ENCODE results near the gene EPS8L2. TPM values are rescaled to one million over a fixed set of nuclear protein-coding genes. Genes with fewer than 3 reads are reported as not detected.

EPS8L2 gene
- total and polyA plus RNA-seq, 4 donors, result 24.4 to 138 (median 62.7) TPM

DNA sequence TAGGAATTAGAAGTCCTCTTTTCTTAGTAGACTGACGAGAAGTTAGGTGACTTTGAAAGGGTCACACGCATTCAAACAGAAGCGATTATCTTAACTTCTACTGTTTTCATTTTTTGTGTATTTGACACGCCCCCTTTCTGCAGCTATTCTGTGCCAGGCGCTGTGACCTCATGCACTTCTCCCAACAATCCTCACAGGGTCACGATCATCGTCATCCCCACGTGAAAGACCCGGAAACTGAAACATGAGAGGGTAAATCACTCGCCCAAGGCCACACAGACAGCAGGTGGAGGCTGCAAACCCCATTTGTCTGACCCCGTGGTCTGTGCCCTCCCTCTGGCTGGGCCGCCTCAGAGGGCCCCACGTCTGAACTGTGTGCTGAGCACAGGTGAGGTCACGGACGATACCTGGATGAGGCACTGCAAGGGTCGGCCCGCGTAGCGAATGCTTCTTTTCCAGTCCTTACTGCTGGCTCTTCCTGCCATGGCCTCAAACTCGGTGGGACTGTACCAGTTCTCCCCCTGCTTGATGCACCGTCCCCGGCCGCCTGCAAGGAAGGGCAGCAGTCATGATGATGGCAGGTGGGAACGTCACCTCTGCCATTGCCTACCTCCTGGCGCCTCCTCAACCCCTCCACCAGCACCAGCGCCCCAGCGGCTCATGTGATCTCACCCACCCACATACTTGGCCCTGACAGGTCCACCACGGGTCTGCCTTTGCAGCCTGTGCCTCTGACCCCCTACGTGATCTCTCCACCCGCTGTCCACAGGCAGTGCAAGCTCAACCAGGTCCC is 19.4 kb upstream of the EPS8L2 start:
- TF ChIP-seq RAD21 (IDR thresholded peaks at IDR 0.05) (no peak), EGR1 (IDR thresholded peaks at IDR 0.05; ENCODE audit: low read depth in 2 of 2) (no peak)
- no peak for DNase-seq (ENCODE audit: low spot score)
- no peak overlapping the region for H3K9ac ChIP-seq (ENCODE audit: low read depth in 1 of 2, low read length in 2 of 2)
- H3K4me3 ChIP-seq (ENCODE audit: low read depth in 1 of 3, low read length in 3 of 3), result no peak overlapping the region
- 88% methylated on average over 30 of the region's 30 CpGs for WGBS
- no peaks in the 10 kb centered on the region for H3K9me3 ChIP-seq (ENCODE audit: control insufficient read depth in 4 of 4, low read length in 3 of 4)
- H3K36me3 ChIP-seq (ENCODE audit: control insufficient read depth in 4 of 4, insufficient read depth in 3 of 4, low read depth in 1 of 4, low read length in 3 of 4), result peaks cover 14 to 61% (median 22%) of the 10 kb centered on the region in 4 donors
- no peak overlapping the region for H3K27ac ChIP-seq (ENCODE audit: low read depth in 1 of 2, low read length in 2 of 2)
- H3K27me3 ChIP-seq (ENCODE audit: control insufficient read depth in 4 of 4, insufficient read depth in 4 of 4, low read length in 3 of 4), result no peaks in the 10 kb centered on the region
- no peaks in the 10 kb centered on the region for H3K4me1 ChIP-seq (ENCODE audit: control insufficient read depth in 4 of 4, insufficient read depth in 4 of 4, low read length in 3 of 4)

DNA sequence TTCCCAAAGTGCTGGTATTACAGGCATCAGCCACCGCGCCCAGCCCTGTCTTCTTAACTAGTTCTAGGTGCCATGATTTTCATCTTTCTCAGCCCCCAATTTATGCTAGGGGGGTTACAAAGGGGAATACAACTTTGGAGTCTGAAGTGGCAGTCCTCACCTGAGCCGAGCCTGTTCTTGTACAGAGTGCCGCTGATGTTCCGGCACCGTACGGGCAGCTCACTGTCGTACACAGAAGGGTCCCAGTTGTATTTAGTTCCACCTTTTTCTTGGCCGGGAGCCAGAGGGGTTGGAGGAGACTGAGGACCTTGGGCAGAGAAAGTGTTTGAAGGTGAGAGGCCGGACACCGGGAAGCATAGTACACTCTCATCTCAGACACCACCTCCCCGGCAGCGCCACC is 18.3 kb upstream of the EPS8L2 start:
- Histone ChIP-seq H3K4me1 (ENCODE audit: control insufficient read depth in 4 of 4, insufficient read depth in 4 of 4, low read length in 3 of 4) (no peaks in the 10 kb centered on the region), H3K9me3 (ENCODE audit: control insufficient read depth in 4 of 4, low read length in 3 of 4) (no peaks in the 10 kb centered on the region), H3K9ac (ENCODE audit: low read depth in 1 of 2, low read length in 2 of 2) (no peak overlapping the region), H3K27me3 (ENCODE audit: control insufficient read depth in 4 of 4, insufficient read depth in 4 of 4, low read length in 3 of 4) (no peaks in the 10 kb centered on the region), H3K4me3 (ENCODE audit: low read depth in 1 of 3, low read length in 3 of 3) (no peak overlapping the region), H3K27ac (ENCODE audit: low read depth in 1 of 2, low read length in 2 of 2) (no peak overlapping the region), H3K36me3 (ENCODE audit: control insufficient read depth in 4 of 4, insufficient read depth in 3 of 4, low read depth in 1 of 4, low read length in 3 of 4) (peaks cover 14 to 53% (median 21%) of the 10 kb centered on the region in 4 donors)
- 86% methylated on average over 13 of the region's 13 CpGs for WGBS
- DNase-seq (ENCODE audit: low spot score), result no peak
- TF ChIP-seq, protein P1, sequence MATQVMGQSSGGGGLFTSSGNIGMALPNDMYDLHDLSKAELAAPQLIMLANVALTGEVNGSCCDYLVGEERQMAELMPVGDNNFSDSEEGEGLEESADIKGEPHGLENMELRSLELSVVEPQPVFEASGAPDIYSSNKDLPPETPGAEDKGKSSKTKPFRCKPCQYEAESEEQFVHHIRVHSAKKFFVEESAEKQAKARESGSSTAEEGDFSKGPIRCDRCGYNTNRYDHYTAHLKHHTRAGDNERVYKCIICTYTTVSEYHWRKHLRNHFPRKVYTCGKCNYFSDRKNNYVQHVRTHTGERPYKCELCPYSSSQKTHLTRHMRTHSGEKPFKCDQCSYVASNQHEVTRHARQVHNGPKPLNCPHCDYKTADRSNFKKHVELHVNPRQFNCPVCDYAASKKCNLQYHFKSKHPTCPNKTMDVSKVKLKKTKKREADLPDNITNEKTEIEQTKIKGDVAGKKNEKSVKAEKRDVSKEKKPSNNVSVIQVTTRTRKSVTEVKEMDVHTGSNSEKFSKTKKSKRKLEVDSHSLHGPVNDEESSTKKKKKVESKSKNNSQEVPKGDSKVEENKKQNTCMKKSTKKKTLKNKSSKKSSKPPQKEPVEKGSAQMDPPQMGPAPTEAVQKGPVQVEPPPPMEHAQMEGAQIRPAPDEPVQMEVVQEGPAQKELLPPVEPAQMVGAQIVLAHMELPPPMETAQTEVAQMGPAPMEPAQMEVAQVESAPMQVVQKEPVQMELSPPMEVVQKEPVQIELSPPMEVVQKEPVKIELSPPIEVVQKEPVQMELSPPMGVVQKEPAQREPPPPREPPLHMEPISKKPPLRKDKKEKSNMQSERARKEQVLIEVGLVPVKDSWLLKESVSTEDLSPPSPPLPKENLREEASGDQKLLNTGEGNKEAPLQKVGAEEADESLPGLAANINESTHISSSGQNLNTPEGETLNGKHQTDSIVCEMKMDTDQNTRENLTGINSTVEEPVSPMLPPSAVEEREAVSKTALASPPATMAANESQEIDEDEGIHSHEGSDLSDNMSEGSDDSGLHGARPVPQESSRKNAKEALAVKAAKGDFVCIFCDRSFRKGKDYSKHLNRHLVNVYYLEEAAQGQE (IDR thresholded peaks at IDR 0.05), result no peak
- TF ChIP-seq RXRA (IDR thresholded peaks at IDR 0.05), result no peak
- no peak for TF ChIP-seq NR2F2 (IDR thresholded peaks at IDR 0.05)
- TF ChIP-seq, protein P2, sequence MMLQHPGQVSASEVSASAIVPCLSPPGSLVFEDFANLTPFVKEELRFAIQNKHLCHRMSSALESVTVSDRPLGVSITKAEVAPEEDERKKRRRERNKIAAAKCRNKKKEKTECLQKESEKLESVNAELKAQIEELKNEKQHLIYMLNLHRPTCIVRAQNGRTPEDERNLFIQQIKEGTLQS (IDR thresholded peaks at IDR 0.05), result no peak
- no peak for TF ChIP-seq RAD21 (IDR thresholded peaks at IDR 0.05)

DNA sequence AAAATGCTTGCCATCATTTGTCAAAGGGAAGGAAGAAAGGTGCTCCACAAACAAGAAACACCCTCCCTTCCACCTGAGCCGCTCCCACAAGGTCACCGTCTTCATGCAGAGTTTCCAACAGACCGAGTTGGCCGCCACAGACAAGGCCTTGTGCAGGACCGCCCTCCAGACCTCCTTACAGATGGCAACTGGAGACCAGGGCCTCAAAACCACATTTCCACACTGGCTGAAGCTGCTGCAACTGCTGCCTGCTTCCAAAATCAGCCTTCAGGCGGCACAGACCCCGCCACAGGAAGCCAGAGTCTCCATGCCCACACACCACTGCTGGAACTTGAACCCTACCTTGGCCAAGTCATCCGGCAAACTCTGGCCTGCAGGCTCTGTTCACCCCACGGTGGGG is 17.4 kb upstream of the EPS8L2 start:
- no peak for DNase-seq (ENCODE audit: low spot score)
- no peak overlapping the region for H3K9ac ChIP-seq (ENCODE audit: low read depth in 1 of 2, low read length in 2 of 2)
- TF ChIP-seq EGR1 (IDR thresholded peaks at IDR 0.05; ENCODE audit: low read depth in 2 of 2) (no peak), NR2F2 (IDR thresholded peaks at IDR 0.05) (no peak), YY1 (IDR thresholded peaks at IDR 0.05) (no peak), FOXA2 (IDR thresholded peaks at IDR 0.05) (no peak), RAD21 (IDR thresholded peaks at IDR 0.05) (no peak), SP1 (IDR thresholded peaks at IDR 0.05) (no peak), HNF4A (conservative IDR thresholded peaks at IDR 0.05) (no peak), FOXA1 (IDR thresholded peaks at IDR 0.05) (no peak), HNF4G (IDR thresholded peaks at IDR 0.05) (no peak), JUND (IDR thresholded peaks at IDR 0.05) (no peak)
- TF ChIP-seq, protein P3, sequence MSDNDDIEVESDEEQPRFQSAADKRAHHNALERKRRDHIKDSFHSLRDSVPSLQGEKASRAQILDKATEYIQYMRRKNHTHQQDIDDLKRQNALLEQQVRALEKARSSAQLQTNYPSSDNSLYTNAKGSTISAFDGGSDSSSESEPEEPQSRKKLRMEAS (IDR thresholded peaks at IDR 0.05), result no peak
- TF ChIP-seq, protein P2 (IDR thresholded peaks at IDR 0.05), result no peak
- no peaks in the 10 kb centered on the region for H3K27me3 ChIP-seq (ENCODE audit: control insufficient read depth in 4 of 4, insufficient read depth in 4 of 4, low read length in 3 of 4)
- WGBS, result 90% methylated on average over 9 of the region's 9 CpGs
- peaks cover 0 to 7% (median 3%) of the 10 kb centered on the region in 4 donors for H3K4me1 ChIP-seq (ENCODE audit: control insufficient read depth in 4 of 4, insufficient read depth in 4 of 4, low read length in 3 of 4)
- H3K27ac ChIP-seq (ENCODE audit: low read depth in 1 of 2, low read length in 2 of 2), result no peak overlapping the region
- H3K9me3 ChIP-seq (ENCODE audit: control insufficient read depth in 4 of 4, low read length in 3 of 4), result no peaks in the 10 kb centered on the region
- no peak overlapping the region for H3K4me3 ChIP-seq (ENCODE audit: low read depth in 1 of 3, low read length in 3 of 3)
- H3K36me3 ChIP-seq (ENCODE audit: control insufficient read depth in 4 of 4, insufficient read depth in 3 of 4, low read depth in 1 of 4, low read length in 3 of 4), result peaks cover 12 to 48% (median 17%) of the 10 kb centered on the region in 4 donors
